HepG2 (cell line): Measurements from ENCODE around the gene SAE1. TPM values are rescaled to one million over a fixed set of nuclear protein-coding genes. Genes with fewer than 3 reads are reported as not detected.
A peak's percentile ranks its signal among the peaks of the same experiment; 100 is the strongest.

ENCODE experiments used
- CERS6 ChIP-seq: sonication (generic); formaldehyde crosslinking; IDR thresholded peaks from 2 replicates; pipeline ENCODE4 v1.5.0; 2020; ENCODE audit warnings: missing genetic modification reagents
- DMAP1 ChIP-seq: IDR thresholded peaks from 2 replicates; pipeline ENCODE4 v1.6.1; 2016
- E2F2 ChIP-seq: sonication (generic); formaldehyde crosslinking; IDR thresholded peaks from 2 replicates; pipeline ENCODE4 v1.4.0; 2020; ENCODE audit warnings: missing genetic modification reagents, borderline replicate concordance
- ELK4 ChIP-seq: sonication (generic); formaldehyde crosslinking; IDR thresholded peaks from 2 replicates; pipeline ENCODE4 v1.9.0; 2021; ENCODE audit warnings: missing genetic modification reagents, borderline replicate concordance
- EP300 ChIP-seq, 3 experiments: sonication (generic) in 1 of 3; formaldehyde crosslinking in 1 of 3; IDR thresholded peaks; 2 replicates each; pipeline versions ENCODE4 v1.5.1 to v1.6.1; 2011 to 2020; ENCODE audit warnings: low read depth in 2 of 3, low read length in 2 of 3, borderline replicate concordance in 1 of 3, improper control_type of control experiment in 1 of 3, mild to moderate bottlenecking in 1 of 3, missing genetic modification reagents in 1 of 3, moderate library complexity in 1 of 3
- IRF9 ChIP-seq: sonication (generic); formaldehyde crosslinking; IDR thresholded peaks from 2 replicates; pipeline ENCODE4 v1.8.0; 2022; ENCODE audit warnings: missing genetic modification reagents, mild to moderate bottlenecking, borderline replicate concordance
- MAX ChIP-seq: IDR thresholded peaks from 2 replicates; pipeline ENCODE4 v1.6.1; 2012; ENCODE audit warnings: inconsistent platforms
- MZF1 ChIP-seq: sonication (generic); formaldehyde crosslinking; IDR thresholded peaks from 2 replicates; pipeline ENCODE4 v1.8.1; 2023; ENCODE audit warnings: mild to moderate bottlenecking, missing genetic modification reagents, borderline replicate concordance
- NFIC ChIP-seq: IDR thresholded peaks from 2 replicates; pipeline ENCODE4 v1.6.1; 2012; ENCODE audit warnings: mild to moderate bottlenecking, low read length, inconsistent platforms
- PAWR ChIP-seq: sonication (generic); formaldehyde crosslinking; IDR thresholded peaks from 2 replicates; pipeline ENCODE4 v1.4.0; 2020; ENCODE audit warnings: missing genetic modification reagents, mild to moderate bottlenecking, borderline replicate concordance
- STAT6 ChIP-seq: sonication (generic); formaldehyde crosslinking; IDR thresholded peaks from 2 replicates; pipeline ENCODE4 v1.4.0; 2020; ENCODE audit warnings: missing genetic modification reagents, mild to moderate bottlenecking, borderline replicate concordance
- SYNCRIP ChIP-seq: fragments of 200-400 bp; formaldehyde crosslinking; IDR thresholded peaks from 2 replicates; pipeline ENCODE4 v1.6.1; 2018; ENCODE audit warnings: mild to moderate bottlenecking, low read depth, low read length; ENCODE audit not compliant: insufficient read depth
- TP53 ChIP-seq: sonication (generic); formaldehyde crosslinking; conservative IDR thresholded peaks from 2 replicates; pipeline ENCODE4 v1.4.0; 2020; ENCODE audit warnings: missing genetic modification reagents
- U2AF2 ChIP-seq: fragments of 200-400 bp; formaldehyde crosslinking; IDR thresholded peaks from 2 replicates; pipeline ENCODE4 v1.6.1; 2017; ENCODE audit warnings: low read depth, mild to moderate bottlenecking, low read length
- ZBTB10 ChIP-seq: sonication (generic); formaldehyde crosslinking; IDR thresholded peaks from 2 replicates; pipeline ENCODE4 v1.4.0; 2020; ENCODE audit warnings: missing genetic modification reagents, borderline replicate concordance
- ZNF746 ChIP-seq: sonication (generic); formaldehyde crosslinking; IDR thresholded peaks from 2 replicates; pipeline ENCODE4 v1.8.0; 2022; ENCODE audit warnings: mild to moderate bottlenecking, missing genetic modification reagents
- polyA plus RNA-seq, 8 experiments: library from polyadenylated mRNA; depleted of rRNA in 3 of 8; stranded (reverse) in 7 of 8; unstranded in 1 of 8; fragments of >200 nt; fragmentation: Illumina TruSeq in 4 of 8; extraction: Trizol in 4 of 8; gene quantifications; 2 replicates each; pipeline versions ENCODE4 v1.2.1 to v1.2.3, GENCODE V29; 2011 to 2016; ENCODE audit warnings: low read depth in 4 of 8, missing spikeins in 1 of 8, mixed read lengths in 1 of 8; ENCODE audit not compliant: insufficient read depth in 1 of 8
- total RNA-seq, 5 experiments: library from RNA; depleted of rRNA; stranded (reverse); fragments of >200 nt; fragmentation: Illumina TruSeq; extraction: Trizol; gene quantifications; 2 replicates each; pipeline ENCODE4 v1.2.3, GENCODE V29; 2016; ENCODE audit warnings: low read depth in 1 of 5

SAE1 gene
- total and polyA plus RNA-seq, 2 of the 13 experiments (the other 11 are each of a cell fraction or from before 2014, with no cell fraction given): 87.6 to 197 TPM

- TF ChIP-seq EP300 (IDR thresholded peaks at IDR 0.05; ENCODE audit: low read depth in 2 of 2, low read length in 2 of 2): peak in 1 of 2 experiments; percentile 43; a peak in 1 of 4 replicates
- TF ChIP-seq EP300 (CRISPR knock-in tag; IDR thresholded peaks at IDR 0.05; ENCODE audit: borderline replicate concordance): peak; percentile 30; the same call in 1 of the 2 replicates
- no peak for TF ChIP-seq SYNCRIP
- peak; percentile 69 for TF ChIP-seq ZNF746 (CRISPR knock-in tag)
- no peak for TF ChIP-seq MZF1 (CRISPR knock-in tag)
- TF ChIP-seq PAWR (CRISPR knock-in tag): no peak
- TF ChIP-seq IRF9: 0 out of 2 replicates have a peak, but pooled peaks have one; percentile 29
- peak; percentile 99 for TF ChIP-seq TP53 (CRISPR knock-in tag)
- TF ChIP-seq STAT6 (CRISPR knock-in tag): no peak
- no peak for TF ChIP-seq NFIC
- no peak for TF ChIP-seq ELK4 (CRISPR knock-in tag)
- TF ChIP-seq ZBTB10: no peak; the same call in 1 of the 2 replicates
- no peak for TF ChIP-seq U2AF2
- no peak; the same call in 1 of the 2 replicates for TF ChIP-seq E2F2 (CRISPR knock-in tag)
- peak; percentile 81 for TF ChIP-seq DMAP1 (CRISPR knock-in tag)
- TF ChIP-seq MAX: peak; percentile 94
- TF ChIP-seq CERS6 (CRISPR knock-in tag): no peak
These were observed 100.8 kb downstream of the SAE1 start (continued) for GRCh38 chr19:47231215-47232054.
